Neural progenitor cell (in vitro differentiated cells): ENCODE data around the gene ATF2.

Source experiments
- EZH2 ChIP-seq: fragments of 200-600 bp; sonication (generic); IDR thresholded peaks from 2 replicates; pipeline ENCODE4 v1.6.1; 2017; ENCODE audit warnings: antibody characterized with exemption, mild to moderate bottlenecking, moderate library complexity
- TF ChIP-seq, protein P1 (sequence below): fragments of 200-600 bp; sonication (generic); IDR thresholded peaks from 2 replicates; pipeline ENCODE4 v1.5.1; 2017; ENCODE audit warnings: antibody characterized with exemption, mild to moderate bottlenecking

DNA sequence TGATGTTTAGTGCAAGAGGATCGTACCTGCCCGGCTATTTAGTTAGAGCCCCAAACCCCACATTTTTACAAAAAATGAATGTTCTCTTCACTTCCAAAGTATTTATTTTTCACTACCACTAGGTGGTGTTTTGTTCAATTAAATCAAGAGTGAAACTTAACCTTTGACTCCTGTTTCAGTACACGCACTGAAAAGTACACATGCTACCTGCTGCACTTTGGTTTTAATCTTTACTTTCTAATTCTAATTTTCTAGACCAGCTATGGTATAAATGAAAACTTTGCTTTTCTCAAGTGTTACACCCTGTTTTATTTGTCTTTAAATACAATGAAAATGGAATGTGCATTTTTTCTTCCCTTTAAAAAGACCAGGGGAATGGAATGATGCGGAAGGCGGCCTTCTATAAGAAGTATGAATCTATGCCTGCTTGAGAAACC is 131.4 kb downstream of the ATF2 start:
- TF ChIP-seq, protein P1, sequence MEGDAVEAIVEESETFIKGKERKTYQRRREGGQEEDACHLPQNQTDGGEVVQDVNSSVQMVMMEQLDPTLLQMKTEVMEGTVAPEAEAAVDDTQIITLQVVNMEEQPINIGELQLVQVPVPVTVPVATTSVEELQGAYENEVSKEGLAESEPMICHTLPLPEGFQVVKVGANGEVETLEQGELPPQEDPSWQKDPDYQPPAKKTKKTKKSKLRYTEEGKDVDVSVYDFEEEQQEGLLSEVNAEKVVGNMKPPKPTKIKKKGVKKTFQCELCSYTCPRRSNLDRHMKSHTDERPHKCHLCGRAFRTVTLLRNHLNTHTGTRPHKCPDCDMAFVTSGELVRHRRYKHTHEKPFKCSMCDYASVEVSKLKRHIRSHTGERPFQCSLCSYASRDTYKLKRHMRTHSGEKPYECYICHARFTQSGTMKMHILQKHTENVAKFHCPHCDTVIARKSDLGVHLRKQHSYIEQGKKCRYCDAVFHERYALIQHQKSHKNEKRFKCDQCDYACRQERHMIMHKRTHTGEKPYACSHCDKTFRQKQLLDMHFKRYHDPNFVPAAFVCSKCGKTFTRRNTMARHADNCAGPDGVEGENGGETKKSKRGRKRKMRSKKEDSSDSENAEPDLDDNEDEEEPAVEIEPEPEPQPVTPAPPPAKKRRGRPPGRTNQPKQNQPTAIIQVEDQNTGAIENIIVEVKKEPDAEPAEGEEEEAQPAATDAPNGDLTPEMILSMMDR = peak; percentile 69
- no peak for TF ChIP-seq EZH2
